ENCODE results near the gene HOXB5. TPM values are rescaled to one million over a fixed set of nuclear protein-coding genes. Genes with fewer than 3 reads are reported as not detected.

The HOXB5 gene
- total and polyA plus RNA-seq, 10 of the 15 experiments (the other 5 are each of a cell fraction or from before 2014, with no cell fraction given): not detected

GRCh38 chr17:48624118-48624517, 30.5 kb upstream of the HOXB5 start:
- no peak overlapping the region for H3K9ac ChIP-seq (ENCODE audit: control insufficient read depth, insufficient read depth, low read length)
- ChIA-PET SMC1A (ENCODE audit: uncharacterized antibody, unreplicated experiment) (no interaction called here), RAD21 (ENCODE audit: unreplicated experiment) (interaction anchor here (1.6 kb wide), 1 partner anchor 15 kb away, joined by 4 read pairs; no protein-coding TSS in a partner anchor), CTCF (interaction anchor here (0.8 to 3.7 kb wide), 5 partner anchors 8 to 544 kb away, joined by 3 to 15 read pairs (median 5); no protein-coding TSS in a partner anchor), POLR2A (interaction anchor here (1.8 kb wide), 1 partner anchor 15 kb away, joined by 5 read pairs; no protein-coding TSS in a partner anchor)
- H3K27me3 ChIP-seq (replicated peaks in 1 of 2; ENCODE audit: control insufficient read depth in 2 of 2, insufficient read depth in 2 of 2, low read length in 1 of 2): peaks cover 40 to 47% of the 10 kb centered on the region in 2 experiments
- WGBS (ENCODE audit: insufficient coverage, insufficient replicate concordance, low lambda C conversion rate, missing lambda C conversion rate): 87% methylated on average over 5 of the region's 5 CpGs
- in situ Hi-C loops (cut with MboI): loop anchor here (10.0 kb wide), 1 partner anchor 779 kb away; the partner anchor contains the start of gene SCRN2
- H4K20me1 ChIP-seq (ENCODE audit: control insufficient read depth, insufficient read depth): no peaks in the 10 kb centered on the region
- H3K27ac ChIP-seq (ENCODE audit: control insufficient read depth, insufficient read depth): no peak overlapping the region
- ATAC-seq (no peak), FAIRE-seq (no peak), DNase-seq (ENCODE audit: low read depth, low spot score) (no peak)
- no peaks in the 10 kb centered on the region for H3K79me2 ChIP-seq (ENCODE audit: control insufficient read depth, insufficient read depth, low read length)
- H2AFZ ChIP-seq (ENCODE audit: control insufficient read depth, low read depth, low read length): no peak overlapping the region
- TF ChIP-seq FOXK2 (IDR thresholded peaks at IDR 0.05): no peak
- TF ChIP-seq RAD21 (IDR thresholded peaks at IDR 0.05; ENCODE audit: insufficient read depth, low read depth, low read length): no peak
- no peak for TF ChIP-seq ZNF207 (IDR thresholded peaks at IDR 0.05; ENCODE audit: borderline replicate concordance)
- TF ChIP-seq ELK1 (IDR thresholded peaks at IDR 0.05; ENCODE audit: low read depth, low read length): no peak
- no peak for TF ChIP-seq NFYB (IDR thresholded peaks at IDR 0.05; ENCODE audit: insufficient read depth, low read depth, low read length)
- TF ChIP-seq USF1 (IDR thresholded peaks at IDR 0.05; ENCODE audit: borderline replicate concordance, extremely low read length, insufficient read depth, low read depth, low read length): no peak
- no peak for TF ChIP-seq PAX5 (IDR thresholded peaks at IDR 0.05; ENCODE audit: borderline replicate concordance, low read depth, low read length)
- TF ChIP-seq NFXL1 (IDR thresholded peaks at IDR 0.05; ENCODE audit: borderline replicate concordance): no peak
- no peak for TF ChIP-seq JUNB (IDR thresholded peaks at IDR 0.05)
- no peak for TF ChIP-seq CHD1 (IDR thresholded peaks at IDR 0.05; ENCODE audit: low read depth, low read length)
- TF ChIP-seq SPI1 (IDR thresholded peaks at IDR 0.05; ENCODE audit: borderline replicate concordance, insufficient read depth, low read depth, low read length): no peak
- no peak for TF ChIP-seq MAX (IDR thresholded peaks at IDR 0.05; ENCODE audit: low read depth, low read length)
- TF ChIP-seq RBBP5 (conservative IDR thresholded peaks at IDR 0.05): no peak
- TF ChIP-seq ZNF622 (IDR thresholded peaks at IDR 0.05): no peak
- TF ChIP-seq MEF2A (IDR thresholded peaks at IDR 0.05; ENCODE audit: insufficient read depth, low read depth, low read length): no peak
- no peak for TF ChIP-seq CTCF (IDR thresholded peaks at IDR 0.05 in 2 of 3, conservative IDR thresholded peaks at IDR 0.05 in 1 of 3; ENCODE audit: control insufficient read depth in 2 of 3, extremely low read depth in 1 of 3, insufficient read depth in 1 of 3, low read depth in 3 of 3, low read length in 3 of 3)
- no peak for TF ChIP-seq ATF7 (IDR thresholded peaks at IDR 0.05; ENCODE audit: low read depth)
- no TSS peak for BruUV-seq (replicated peaks)
- H3K4me3 ChIP-seq: no peak overlapping the region
- no peak overlapping the region for H3K4me2 ChIP-seq (ENCODE audit: control insufficient read depth, insufficient read depth)
- intact Hi-C loops (cut with micrococcal nuclease; ENCODE audit: unreplicated experiment): no loop called here
- H3K4me1 ChIP-seq (ENCODE audit: control insufficient read depth, insufficient read depth, low read length): no peaks in the 10 kb centered on the region
- H3K9me3 ChIP-seq (replicated peaks; ENCODE audit: control insufficient read depth, insufficient read depth, low read length): no peaks in the 10 kb centered on the region
- no peaks in the 10 kb centered on the region; a peak in 1 of 4 replicates for H3K36me3 ChIP-seq (ENCODE audit: control insufficient read depth in 2 of 2, insufficient read depth in 2 of 2, low read length in 1 of 2)

All from GM12878 (cell line).